Stimulated activated CD4-positive, alpha-beta T cell treated with anti-CD3 and anti-CD28 coated beads, TNF-alpha, amount 100 ng/mL, for 48 hours (primary cell): ENCODE results near the gene DHRS1.

ENCODE experiments used
- DNase-seq, 3 donors: peaks; one replicate each; pipeline ENCODE4 v3.0.0-alpha.2; 2020; ENCODE audit warnings: low read depth in 3 of 3

DHRS1 gene

DNA sequence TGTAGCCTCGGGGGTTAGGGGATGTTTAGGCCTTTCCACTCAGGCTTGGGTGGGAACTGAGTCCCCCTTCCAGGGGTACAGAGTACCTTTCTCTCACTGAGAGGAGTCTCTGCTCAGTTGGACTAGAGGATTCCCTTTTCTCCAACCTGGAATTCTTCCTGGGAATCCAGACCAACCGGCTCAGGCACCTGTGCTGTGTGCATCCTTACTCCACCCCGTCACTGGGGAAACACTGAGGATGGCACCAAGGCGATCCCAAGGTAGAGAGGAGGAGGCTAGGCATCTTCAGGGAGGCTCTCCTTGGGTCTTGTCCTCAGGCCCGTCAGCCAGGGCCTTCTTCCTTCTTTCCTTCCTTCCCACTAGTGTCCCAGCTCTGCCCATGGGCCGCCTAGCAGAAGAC is 35.7 kb downstream of the DHRS1 start:
- no peak for DNase-seq

DNA sequence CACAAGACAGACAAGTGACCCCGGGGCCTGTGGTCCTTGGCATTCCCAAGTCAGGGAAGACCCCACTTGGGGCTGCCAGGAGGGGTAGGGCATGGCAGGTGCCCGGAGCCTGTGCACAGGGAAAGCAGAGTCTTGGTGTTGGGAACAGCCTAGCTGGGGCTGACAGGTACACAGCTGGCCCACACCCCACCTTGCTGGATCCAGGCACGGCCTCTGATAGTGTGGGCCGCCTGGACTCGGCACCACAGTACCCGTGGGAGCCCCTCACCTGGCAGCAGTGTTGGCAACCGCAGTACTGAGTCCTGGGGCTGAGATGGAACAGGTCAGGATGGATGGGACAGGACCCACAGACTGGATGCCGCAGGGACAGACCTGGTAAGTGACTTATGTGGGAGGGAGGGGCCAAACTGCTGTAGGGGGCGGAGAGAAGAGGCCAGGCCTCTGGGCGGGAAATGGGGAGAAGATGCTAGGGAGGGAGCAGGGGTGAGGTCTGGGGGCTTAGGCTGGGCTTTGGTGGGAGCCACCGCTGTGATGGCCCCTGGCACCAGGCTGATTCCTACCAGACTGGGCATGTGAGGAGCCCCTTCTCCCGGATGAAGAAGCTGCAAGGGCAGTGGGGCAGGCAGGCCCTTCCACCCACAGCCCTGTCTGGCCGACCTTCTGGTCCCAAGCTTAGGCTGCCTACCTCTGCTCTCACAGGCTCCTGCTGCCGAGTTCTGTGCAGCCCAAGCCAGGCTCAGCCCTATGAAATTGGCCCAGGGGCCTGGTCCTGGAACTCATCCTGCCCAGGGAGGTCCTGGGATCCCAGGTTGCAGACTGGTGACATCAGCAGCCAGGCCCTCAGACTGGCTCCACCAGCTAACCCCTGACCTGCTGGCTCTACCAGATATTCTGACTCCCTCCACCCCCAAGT is 36.5 kb downstream of the DHRS1 start, which contains the start of gene TGM1:
Gene TGM1, minus strand, starts transcription at position 357 of the 913 bp plus-strand sequence. CDS start 825 bp downstream, outside the sequence.
- DNase-seq: no peak

DNA sequence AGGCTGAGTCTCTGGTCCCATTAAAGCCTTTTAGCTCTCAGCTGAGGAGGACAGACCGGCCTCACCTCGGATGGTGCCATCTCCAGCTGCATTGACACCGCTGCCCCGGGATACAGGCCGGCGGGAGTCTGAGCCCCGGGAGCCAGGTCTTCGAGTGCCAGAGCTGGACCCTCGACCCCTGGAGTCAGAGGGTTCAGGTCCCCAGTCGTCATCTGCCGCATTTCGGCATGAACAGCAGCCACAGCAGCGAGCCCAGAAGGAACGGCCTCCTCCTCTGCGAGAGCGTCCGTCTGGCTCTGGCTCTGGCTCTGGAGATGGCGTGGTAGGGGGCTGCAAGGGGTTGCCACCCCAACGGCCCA is 37.6 kb downstream of the DHRS1 start:
- no peak for DNase-seq

- no peak for DNase-seq
Observed at GRCh38 chr14:24261256-24261968, 38.2 kb downstream of the DHRS1 start.

DNA sequence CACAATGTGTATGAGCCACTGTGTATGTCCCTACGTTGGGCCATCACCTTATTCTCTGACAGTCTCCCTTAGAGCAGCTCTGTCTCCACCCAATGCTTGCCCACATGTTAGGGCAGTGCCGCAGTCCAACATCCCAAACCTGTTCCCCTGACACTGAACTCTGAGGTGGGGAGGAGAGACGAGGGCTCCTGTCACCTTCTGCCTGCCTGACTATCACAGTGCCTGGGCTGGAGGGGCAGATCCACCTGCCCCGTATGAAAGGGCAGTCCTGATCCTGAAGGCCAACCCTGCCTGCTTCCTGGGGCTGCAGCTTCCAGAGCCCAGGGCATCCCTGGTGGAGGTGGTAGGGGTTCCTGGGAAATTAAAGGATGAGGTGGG is 38.8 kb downstream of the DHRS1 start:
- DNase-seq: no peak

GRCh38 chr14:24260026-24260779 is 39.4 kb downstream of the DHRS1 start:
- DNase-seq: no peak

DNA sequence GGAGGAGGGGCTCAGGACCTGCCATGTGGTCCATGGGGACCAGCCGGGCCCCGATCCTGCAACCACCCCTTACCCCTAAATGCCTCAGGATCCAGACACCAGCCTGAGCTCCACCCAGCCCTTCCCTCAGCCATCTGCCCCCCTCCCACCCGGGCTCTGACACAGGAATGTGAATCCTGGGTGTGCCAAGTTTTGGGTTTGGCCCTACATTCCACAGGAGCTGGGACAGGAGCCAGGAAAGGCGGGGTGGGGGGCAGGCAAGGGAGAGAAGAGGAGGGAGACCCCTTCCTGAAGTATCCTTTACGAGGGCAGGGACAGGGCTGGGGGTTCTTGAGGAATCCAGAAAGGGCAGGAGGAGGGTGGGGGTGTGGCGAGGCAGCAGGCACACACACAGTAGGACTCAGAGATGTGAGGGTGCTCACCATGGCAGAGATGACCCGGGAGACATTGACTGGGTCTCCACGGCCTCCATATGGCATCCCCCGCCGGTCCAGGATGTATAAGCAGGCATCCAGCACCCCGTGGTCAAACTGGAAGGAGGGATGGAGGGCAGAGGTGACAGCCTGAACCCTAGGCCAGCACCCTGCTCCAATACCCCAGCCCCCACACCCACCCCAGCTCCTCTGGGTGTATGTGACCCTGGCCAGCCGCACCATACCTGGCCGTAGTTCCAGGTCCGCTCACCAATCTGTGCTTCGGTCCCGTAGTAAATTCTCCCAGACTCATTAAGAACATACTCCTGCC is 40.1 kb downstream of the DHRS1 start:
- DNase-seq: no peak

DNA sequence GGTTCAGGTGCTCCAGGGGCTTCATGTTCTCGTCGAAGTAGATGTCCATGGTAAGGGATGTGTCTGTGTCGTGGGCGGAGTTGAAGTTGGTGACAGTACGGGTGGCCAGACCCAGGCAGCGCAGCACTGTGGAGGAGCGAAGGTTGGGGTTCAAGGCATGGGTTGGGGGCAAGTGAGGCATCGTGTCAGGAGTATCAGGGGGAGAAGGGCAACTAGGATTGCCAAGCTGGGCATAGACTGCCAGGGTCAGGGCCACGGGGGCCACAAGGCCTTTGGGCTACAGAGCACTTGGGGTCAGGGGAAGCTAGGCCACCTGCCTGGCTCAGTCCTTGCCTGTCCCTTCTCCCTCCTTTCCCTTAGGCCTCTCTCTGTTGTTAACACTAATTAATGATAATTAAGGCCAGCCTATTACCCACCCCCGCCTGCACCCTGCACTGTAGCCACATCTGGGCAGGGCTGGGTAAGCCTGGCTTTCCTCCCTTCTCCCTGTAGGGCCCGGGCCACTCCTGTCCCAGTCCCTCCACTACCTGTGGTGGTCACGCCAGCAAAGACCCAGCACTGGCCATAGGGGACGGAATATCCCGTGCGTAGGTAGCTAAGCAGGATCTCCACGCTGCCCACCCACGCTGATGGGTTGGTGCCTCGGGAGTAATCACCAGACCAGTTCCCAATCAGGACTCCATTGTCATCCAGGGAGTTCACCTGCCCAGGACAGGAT is 40.9 kb downstream of the DHRS1 start:
- DNase-seq: no peak

DNA sequence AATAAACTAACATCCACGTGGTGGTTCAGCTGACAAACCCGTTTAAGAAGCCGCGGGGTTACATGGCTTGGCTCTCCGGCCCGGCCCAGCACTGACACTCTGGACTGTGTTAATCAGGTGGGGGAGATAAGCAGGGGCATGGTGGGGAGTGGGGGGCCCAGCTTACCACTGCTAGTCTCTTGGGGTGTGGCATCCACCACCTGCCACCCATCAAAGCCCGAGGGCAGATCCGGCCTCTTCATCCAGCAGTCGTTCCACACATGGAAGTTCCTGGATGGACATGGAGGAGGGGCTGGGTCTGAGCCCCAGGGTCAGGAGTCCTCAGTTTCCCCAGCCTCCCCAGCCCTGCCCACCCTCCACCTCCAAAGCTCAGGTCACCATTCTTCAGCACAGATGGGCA is 41.5 kb downstream of the DHRS1 start:
- no peak for DNase-seq

- DNase-seq: no peak
Observed at GRCh38 chr14:24256960-24257359, 42.6 kb downstream of the DHRS1 start.

DNA sequence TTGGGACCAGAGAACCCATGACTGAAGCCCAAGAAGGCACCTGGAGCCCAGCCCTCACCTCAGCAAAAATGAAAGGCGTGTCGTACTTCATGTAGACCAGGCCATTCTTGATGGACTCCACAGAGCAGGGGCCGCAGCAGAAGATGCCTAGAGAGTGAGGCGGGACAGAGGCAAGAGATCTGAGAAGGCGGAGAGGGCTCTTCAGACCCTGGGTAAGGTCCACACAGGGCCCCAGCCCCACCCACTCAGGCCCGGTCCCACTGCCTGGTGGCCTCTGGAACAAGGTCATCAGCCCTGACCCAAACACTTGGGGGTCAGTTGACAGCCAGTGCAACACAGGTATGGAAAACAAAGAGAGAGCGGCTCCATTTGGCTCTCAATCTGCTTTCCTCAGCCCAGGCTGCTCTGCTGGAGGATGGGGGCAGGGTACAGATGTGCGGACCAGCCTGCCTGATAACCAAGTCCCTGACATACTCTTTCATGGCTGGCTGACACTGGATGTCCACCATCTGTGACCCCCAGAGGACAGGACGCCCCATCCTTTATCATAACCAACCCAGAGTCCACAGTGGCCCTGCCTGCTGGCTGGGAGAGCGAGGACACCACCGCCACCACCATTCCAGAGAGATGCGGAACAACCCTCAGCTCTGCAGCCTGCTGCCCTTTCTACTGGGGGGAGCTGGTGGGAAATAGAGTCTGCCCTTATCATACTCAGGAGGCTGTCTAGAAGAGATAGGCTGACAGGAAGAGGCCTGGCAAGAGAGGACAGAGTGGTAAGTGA is 43.5 kb downstream of the DHRS1 start:
- DNase-seq: no peak

GRCh38 chr14:24255438-24255837 is 44.1 kb downstream of the DHRS1 start:
- DNase-seq: no peak

DNA sequence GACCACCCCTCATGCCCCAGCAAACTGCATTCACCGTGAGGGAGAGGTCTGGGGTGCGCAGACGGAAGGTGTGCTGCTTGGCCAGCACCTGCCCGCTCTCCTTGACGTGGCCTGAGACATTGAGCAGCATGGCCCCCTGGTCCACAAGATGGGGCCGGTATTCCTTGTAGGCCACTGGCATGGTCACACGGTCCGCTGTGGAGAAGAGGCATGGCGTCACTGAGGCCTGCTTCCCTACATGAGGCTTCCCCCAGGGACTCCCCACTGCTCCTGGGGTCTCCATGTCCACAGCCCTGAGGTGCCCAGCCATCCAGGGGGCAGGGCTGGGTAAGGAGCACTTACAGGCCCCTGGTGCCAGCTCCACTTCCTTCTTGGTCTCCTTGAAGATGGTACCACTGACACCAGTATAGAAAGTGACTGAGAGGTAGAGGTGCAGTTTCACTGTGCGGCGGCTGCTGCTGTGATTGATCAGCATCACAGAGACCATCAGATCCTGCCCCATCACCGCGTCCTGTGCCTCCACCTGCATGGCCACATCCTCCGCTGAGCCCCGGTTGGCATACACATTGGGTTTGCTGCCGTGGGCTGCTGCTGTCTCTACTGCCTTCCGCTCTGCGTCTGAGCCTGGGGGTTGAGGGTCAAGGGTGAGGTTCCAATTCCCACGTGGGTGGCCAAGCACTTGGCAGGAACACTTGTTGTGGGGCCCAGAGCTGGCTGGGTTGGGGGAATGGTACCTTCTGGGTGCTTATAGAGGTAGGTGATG is 44.8 kb downstream of the DHRS1 start:
- no peak for DNase-seq

- no peak for DNase-seq
Observed at GRCh38 chr14:24253936-24254335, 45.6 kb downstream of the DHRS1 start.

- no peak for DNase-seq
Observed at GRCh38 chr14:24252289-24253124, 47.1 kb downstream of the DHRS1 start.

- no peak for DNase-seq
Observed at GRCh38 chr14:24251880-24252288, 47.7 kb downstream of the DHRS1 start.

- no peak for DNase-seq
Observed at GRCh38 chr14:24250354-24250753, 49.2 kb downstream of the DHRS1 start.

- DNase-seq: no peak
Observed at GRCh38 chr14:24249230-24250021, 50.2 kb downstream of the DHRS1 start.
